Measurements from ENCODE around the gene GAGE12E.
"Not testable (repeated sequence)": the region's sequence is repeated elsewhere in the genome, so short reads cannot be mapped to it uniquely, and the experiment has no call there.

The GAGE12E gene, protein sequence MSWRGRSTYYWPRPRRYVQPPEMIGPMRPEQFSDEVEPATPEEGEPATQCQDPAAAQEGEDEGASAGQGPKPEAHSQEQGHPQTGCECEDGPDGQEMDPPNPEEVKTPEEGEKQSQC

DNA sequence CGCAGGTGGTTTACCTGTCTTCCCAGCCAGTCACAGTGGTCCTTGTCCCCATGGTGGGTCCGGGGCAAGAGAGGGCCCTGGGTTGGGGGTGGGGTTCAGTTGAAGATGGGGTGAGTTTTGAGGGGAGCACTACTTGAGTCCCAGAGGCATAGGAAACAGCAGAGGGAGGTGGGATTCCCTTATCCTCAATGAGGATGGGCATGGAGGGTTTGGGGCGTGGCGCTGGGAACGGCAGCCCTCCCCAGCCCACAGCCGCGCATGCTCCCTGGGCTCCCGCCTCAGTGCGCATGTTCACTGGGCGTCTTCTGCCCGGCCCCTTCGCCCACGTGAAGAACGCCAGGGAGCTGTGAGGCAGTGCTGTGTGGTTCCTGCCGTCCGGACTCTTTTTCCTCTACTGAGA is at the start of gene GAGE12E:
GAGE12E (plus strand) TSS at position 301 of the 400 bp plus-strand sequence. CDS start 1,155 bp downstream, outside the sequence.
- DNase-seq = not testable (repeated sequence)

DNA sequence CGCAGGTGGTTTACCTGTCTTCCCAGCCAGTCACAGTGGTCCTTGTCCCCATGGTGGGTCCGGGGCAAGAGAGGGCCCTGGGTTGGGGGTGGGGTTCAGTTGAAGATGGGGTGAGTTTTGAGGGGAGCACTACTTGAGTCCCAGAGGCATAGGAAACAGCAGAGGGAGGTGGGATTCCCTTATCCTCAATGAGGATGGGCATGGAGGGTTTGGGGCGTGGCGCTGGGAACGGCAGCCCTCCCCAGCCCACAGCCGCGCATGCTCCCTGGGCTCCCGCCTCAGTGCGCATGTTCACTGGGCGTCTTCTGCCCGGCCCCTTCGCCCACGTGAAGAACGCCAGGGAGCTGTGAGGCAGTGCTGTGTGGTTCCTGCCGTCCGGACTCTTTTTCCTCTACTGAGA is 19.2 kb upstream of the GAGE12E start, which contains the start of gene GAGE12C:
GAGE12C (plus strand) TSS at position 301 of the 400 bp plus-strand sequence. CDS start 1,155 bp downstream, outside the sequence.
- DNase-seq = not testable (repeated sequence)

DNA sequence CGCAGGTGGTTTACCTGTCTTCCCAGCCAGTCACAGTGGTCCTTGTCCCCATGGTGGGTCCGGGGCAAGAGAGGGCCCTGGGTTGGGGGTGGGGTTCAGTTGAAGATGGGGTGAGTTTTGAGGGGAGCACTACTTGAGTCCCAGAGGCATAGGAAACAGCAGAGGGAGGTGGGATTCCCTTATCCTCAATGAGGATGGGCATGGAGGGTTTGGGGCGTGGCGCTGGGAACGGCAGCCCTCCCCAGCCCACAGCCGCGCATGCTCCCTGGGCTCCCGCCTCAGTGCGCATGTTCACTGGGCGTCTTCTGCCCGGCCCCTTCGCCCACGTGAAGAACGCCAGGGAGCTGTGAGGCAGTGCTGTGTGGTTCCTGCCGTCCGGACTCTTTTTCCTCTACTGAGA is 9.7 kb upstream of the GAGE12E start, which contains the start of gene GAGE12D:
GAGE12D (plus strand) TSS at position 301 of the 400 bp plus-strand sequence. CDS start 1,155 bp downstream, outside the sequence.
- DNase-seq = not testable (repeated sequence)

DNA sequence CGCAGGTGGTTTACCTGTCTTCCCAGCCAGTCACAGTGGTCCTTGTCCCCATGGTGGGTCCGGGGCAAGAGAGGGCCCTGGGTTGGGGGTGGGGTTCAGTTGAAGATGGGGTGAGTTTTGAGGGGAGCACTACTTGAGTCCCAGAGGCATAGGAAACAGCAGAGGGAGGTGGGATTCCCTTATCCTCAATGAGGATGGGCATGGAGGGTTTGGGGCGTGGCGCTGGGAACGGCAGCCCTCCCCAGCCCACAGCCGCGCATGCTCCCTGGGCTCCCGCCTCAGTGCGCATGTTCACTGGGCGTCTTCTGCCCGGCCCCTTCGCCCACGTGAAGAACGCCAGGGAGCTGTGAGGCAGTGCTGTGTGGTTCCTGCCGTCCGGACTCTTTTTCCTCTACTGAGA is 9.5 kb downstream of the GAGE12E start, which contains the start of gene GAGE12F:
GAGE12F (plus strand) TSS at position 301 of the 400 bp plus-strand sequence. CDS start 1,155 bp downstream, outside the sequence.
- DNase-seq = not testable (repeated sequence)

DNA sequence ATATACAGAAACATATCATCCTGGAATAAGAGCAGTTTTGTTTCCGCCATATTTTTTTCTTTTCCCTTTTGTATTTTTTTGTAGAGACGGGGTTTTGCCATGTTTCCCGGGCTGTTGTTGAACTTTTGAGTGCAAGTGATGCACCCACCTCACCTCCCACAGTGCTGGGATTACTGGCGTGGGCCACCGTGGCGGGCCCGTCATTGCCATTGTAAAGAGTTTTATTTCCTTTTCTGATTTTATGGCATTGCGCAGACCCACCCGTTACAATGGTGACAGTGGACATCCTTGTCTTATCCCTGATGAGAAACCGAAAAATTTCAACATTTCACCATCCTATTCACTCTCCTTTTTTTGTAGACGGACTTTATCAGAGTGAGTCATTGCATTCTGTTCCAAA is 17.6 kb downstream of the GAGE12E start:
- DNase-seq = not testable (repeated sequence)

DNA sequence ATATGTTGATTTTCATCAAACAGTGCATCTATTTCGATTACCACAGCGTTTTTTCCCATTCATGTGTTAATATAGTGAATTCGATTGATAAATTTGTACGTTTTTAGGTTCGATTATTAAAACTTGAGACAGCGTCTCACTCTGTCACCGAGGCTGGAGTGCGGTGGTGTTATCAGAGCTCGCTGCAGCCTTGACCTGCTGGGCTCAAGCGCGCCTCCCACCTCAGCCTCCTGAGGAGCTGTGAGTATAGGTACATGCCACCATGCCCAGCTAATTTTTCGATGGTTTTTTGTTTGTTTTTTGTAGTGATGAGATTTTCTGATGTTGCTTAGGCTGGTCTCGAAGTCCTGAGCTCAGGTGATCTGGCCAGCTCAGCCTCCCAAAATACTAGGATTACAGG is 18.1 kb downstream of the GAGE12E start:
- not testable (repeated sequence) for DNase-seq

DNA sequence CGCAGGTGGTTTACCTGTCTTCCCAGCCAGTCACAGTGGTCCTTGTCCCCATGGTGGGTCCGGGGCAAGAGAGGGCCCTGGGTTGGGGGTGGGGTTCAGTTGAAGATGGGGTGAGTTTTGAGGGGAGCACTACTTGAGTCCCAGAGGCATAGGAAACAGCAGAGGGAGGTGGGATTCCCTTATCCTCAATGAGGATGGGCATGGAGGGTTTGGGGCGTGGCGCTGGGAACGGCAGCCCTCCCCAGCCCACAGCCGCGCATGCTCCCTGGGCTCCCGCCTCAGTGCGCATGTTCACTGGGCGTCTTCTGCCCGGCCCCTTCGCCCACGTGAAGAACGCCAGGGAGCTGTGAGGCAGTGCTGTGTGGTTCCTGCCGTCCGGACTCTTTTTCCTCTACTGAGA is 19.0 kb downstream of the GAGE12E start, which contains the start of gene GAGE12G:
GAGE12G (plus strand) TSS at position 301 of the 400 bp plus-strand sequence. CDS start 1,155 bp downstream, outside the sequence.
- not testable (repeated sequence) for DNase-seq

DNA sequence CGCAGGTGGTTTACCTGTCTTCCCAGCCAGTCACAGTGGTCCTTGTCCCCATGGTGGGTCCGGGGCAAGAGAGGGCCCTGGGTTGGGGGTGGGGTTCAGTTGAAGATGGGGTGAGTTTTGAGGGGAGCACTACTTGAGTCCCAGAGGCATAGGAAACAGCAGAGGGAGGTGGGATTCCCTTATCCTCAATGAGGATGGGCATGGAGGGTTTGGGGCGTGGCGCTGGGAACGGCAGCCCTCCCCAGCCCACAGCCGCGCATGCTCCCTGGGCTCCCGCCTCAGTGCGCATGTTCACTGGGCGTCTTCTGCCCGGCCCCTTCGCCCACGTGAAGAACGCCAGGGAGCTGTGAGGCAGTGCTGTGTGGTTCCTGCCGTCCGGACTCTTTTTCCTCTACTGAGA is 28.6 kb downstream of the GAGE12E start, which contains the start of gene GAGE12H:
GAGE12H (plus strand) TSS at position 301 of the 400 bp plus-strand sequence. CDS start 1,155 bp downstream, outside the sequence.
- not testable (repeated sequence) for DNase-seq

DNA sequence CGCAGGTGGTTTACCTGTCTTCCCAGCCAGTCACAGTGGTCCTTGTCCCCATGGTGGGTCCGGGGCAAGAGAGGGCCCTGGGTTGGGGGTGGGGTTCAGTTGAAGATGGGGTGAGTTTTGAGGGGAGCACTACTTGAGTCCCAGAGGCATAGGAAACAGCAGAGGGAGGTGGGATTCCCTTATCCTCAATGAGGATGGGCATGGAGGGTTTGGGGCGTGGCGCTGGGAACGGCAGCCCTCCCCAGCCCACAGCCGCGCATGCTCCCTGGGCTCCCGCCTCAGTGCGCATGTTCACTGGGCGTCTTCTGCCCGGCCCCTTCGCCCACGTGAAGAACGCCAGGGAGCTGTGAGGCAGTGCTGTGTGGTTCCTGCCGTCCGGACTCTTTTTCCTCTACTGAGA is 38.1 kb downstream of the GAGE12E start, which contains the start of gene GAGE2A:
GAGE2A (plus strand) TSS at position 301 of the 400 bp plus-strand sequence. CDS start 1,155 bp downstream, outside the sequence.
- not testable (repeated sequence) for DNase-seq

DNA sequence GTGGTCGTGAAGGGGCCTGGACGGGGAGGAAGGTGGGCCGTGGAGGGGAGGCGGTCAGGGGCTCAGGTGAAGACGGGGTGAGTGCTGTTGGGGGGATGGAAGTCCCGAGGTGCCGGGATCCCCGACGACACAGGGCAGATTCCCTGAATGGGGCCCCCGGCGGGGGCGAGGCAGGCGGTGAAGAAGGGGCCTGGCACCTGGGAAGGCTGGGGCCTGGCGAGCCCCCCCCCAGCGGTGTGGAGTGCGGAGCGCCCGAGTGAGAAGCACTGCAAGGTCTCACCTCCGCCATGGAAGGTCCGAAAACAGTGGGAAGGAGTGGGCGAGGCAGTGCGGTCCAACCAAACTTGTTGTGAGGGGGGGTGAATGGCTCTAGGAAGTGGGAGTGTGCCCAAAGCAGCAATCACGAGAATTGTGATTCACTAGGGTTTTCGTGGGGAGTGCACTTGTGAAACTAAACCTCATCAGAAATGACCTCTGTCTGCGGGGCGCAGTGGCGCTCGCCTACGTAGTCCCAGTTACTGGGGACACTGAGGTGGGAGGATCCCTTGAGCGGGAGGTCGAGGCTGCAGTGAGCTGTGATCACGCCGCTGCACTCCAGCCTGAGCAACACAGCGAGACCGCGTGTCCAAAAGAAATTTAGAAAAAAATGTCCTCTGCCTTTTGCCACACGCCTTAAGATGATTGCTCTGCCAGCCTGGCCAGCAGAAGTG is 38.8 kb downstream of the GAGE12E start:
- not testable (repeated sequence) for DNase-seq

DNA sequence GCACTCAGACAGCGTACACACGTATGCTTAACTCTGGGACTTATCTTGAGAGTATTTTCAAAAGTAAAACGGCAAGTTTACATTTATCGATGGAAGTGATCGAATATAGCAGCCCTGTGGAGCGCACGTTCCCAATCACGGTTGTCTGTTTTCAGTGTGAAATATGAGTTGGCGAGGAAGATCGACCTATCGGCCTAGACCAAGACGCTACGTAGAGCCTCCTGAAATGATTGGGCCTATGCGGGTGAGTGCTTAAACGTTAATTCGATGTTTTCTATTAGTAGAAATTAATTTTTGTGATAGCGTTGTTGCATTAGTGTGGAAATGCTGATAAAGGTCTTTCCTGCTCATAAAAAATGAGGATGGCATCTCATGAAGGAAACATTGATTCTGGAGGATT is 39.4 kb downstream of the GAGE12E start:
- DNase-seq = not testable (repeated sequence)

DNA sequence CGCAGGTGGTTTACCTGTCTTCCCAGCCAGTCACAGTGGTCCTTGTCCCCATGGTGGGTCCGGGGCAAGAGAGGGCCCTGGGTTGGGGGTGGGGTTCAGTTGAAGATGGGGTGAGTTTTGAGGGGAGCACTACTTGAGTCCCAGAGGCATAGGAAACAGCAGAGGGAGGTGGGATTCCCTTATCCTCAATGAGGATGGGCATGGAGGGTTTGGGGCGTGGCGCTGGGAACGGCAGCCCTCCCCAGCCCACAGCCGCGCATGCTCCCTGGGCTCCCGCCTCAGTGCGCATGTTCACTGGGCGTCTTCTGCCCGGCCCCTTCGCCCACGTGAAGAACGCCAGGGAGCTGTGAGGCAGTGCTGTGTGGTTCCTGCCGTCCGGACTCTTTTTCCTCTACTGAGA is 47.6 kb downstream of the GAGE12E start, which contains the start of gene GAGE1:
GAGE1 (plus strand) TSS at position 301 of the 400 bp plus-strand sequence. CDS start 1,155 bp downstream, outside the sequence.
- DNase-seq = not testable (repeated sequence)

Measured in fibroblast of skin of right biceps (primary cell).